Ovary (tissue), 9 donors: Measurements from ENCODE around the gene WFIKKN1. TPM values are rescaled to one million over a fixed set of nuclear protein-coding genes. Genes with fewer than 3 reads are reported as not detected.

Experiments used
- DNase-seq, 5 donors: peaks; one replicate each; pipeline ENCODE4 v3.0.0-alpha.2; 2019 to 2020
- H3K27ac ChIP-seq, 2 donors: fragments of 200-600 bp; one replicate each; pipeline versions ENCODE4 v1.5.1 to v1.8.0; 2019 to 2022
- H3K27me3 ChIP-seq: fragments of 200-600 bp; one replicate; pipeline ENCODE4 v1.8.0; 2022
- H3K36me3 ChIP-seq: fragments of 200-600 bp; sonication (generic); one replicate; pipeline ENCODE4 v1.5.1; 2019
- H3K4me1 ChIP-seq: one replicate; pipeline ENCODE4 v1.8.1; 2013; ENCODE audit warnings: mild to moderate bottlenecking, moderate library complexity; ENCODE audit not compliant: insufficient read depth
- H3K4me3 ChIP-seq: fragments of 200-600 bp; sonication (generic); one replicate; pipeline ENCODE4 v1.5.1; 2017
- H3K9me3 ChIP-seq, 2 donors: fragments of 200-600 bp in 1 of 2; sonication (generic) in 1 of 2; one replicate each; pipeline versions ENCODE4 v1.5.1 to v1.8.1; 2013 to 2019; ENCODE audit warnings: mild to moderate bottlenecking in 1 of 2, moderate library complexity in 1 of 2
- EP300 ChIP-seq: sonication (generic); formaldehyde crosslinking; IDR thresholded peaks from one replicate; pipeline ENCODE4 v1.6.1; 2017; ENCODE audit warnings: antibody characterized with exemption
- POLR2A ChIP-seq: fragments of 450-650 bp; IDR thresholded peaks from one replicate; pipeline ENCODE4 v1.6.1; 2017; ENCODE audit warnings: antibody characterized with exemption, mild to moderate bottlenecking, moderate library complexity
- WGBS, 3 donors: extraction: QIAGEN DNeasy Blood & Tissue Kit in 1 of 3; methylation state at CpG; one replicate each; pipeline versions ENCODE4 v1.1.5 to v1.1.7; 2013 to 2017; 5-methylcytosine and 5-hydroxymethylcytosine counted together
- intact Hi-C, 4 donors: fragments of 100-400 bp; cut with DNase I; formaldehyde crosslinking; loops; one replicate each; pipeline versions ENCODE4 v1.11.0 to v1.15.1; 2022 to 2023
- polyA plus RNA-seq, 2 donors: library from polyadenylated mRNA; stranded (reverse); fragments of 200-250 nt in 1 of 2; fragments of 350-450 nt in 1 of 2; fragmentation: Illumina TruSeq in 1 of 2; extraction: RNeasy Lipid Tissue Mini Kit (QIAGEN cat#74804) in 1 of 2; gene quantifications; one replicate each; pipeline ENCODE4 v1.2.3, GENCODE V29; 2013 to 2014
- total RNA-seq, 7 donors: library from RNA; depleted of rRNA in 2 of 7; stranded (reverse); fragments of >200 nt in 2 of 7; fragmentation: NEBNext Ultra II Directional in 3 of 7; extraction: Animal tissue kit (Norgen Biotek cat#: 25700) in 3 of 7; gene quantifications; one replicate each; pipeline versions ENCODE4 v1.1.0 to v1.2.4, GENCODE V29; 2016 to 2023
- TF ChIP-seq, protein P1 (sequence below), 3 donors: fragments of 450-650 bp in 2 of 3; fragments of 200-600 bp in 1 of 3; IDR thresholded peaks; one replicate each; pipeline versions ENCODE4 v1.5.1 to v1.8.0; 2016 to 2022; ENCODE audit warnings: antibody characterized with exemption in 3 of 3, mild to moderate bottlenecking in 1 of 3
- donor health status: DM: no; HTN: no; CAD: no; lungs with moderate emphysema.
- donor health status: DM: no; HTN: no; CAD: no.
- donor health status: Bipolar disorder and iron deficiency.
- donor health status: DM: yes; HTN: yes; CAD: no.
- donor health status: DM: no; HTN: no; CAD: no.
- donor health status: DM: yes; HTN: yes; CAD: no.

WFIKKN1 gene
- total and polyA plus RNA-seq, 9 donors = 0.10 to 2.6 (median 1.1) TPM

DNA sequence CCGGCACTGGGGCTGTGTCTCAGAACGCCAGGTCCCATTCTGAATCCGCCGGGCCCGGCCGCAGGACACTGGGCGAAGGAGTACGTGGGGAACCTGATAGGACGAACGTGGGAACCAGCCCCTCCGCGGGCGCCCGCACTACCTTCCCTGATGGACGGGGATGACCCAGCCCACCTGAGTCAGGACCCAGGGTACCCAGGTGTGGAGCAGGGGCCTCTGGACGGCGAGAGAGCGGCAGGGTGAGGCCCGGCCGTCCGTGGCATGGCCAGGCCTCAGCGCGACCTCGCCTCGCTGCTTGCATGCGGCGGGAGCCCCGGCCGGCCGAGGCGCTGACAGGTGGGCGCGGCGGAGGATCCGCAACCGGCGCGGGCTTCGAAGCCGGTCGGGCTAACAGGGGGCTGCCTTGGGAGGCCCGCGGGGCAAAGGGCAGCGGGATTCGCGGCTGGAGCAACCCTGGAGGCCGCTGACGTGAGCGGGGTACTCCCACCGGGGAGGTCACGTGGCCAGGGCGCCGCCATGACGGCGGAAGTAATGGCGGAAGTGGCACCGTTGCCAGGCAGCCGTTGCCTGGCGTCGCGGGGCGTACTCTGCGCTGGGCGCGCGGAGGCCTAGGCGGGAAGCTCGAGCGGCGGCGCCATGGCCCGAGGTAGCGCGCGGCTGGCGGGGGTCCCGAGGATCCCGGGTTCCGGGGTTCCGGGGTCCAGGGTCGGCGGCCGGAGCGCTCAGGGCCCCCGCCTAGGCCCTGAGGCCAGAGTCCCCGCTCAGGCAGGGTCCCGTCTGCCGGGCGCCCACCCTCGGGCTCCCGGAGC, 18.2 kb downstream of the WFIKKN1 start, which contains the start of gene WDR90:
WDR90 (plus strand) TSS at position 585 of the 809 bp plus-strand sequence; CDS start at position 637, 52 bp downstream.
- peak; percentile 91 to 97 (median 94) for DNase-seq
- Histone ChIP-seq H3K4me1 (peaks cover 12% of the 10 kb centered on the region), H3K36me3 (no peaks in the 10 kb centered on the region), H3K4me3 (peak within 1 kb of the TSS; percentile 71), H3K9me3 (no peaks in the 10 kb centered on the region), H3K27ac (peak within 1 kb of the TSS; percentile 48 to 93), H3K27me3 (no peaks in the 10 kb centered on the region)
- 1 to 2% (median 2%) methylated on average over 76 to 91 of the region's 91 CpGs for WGBS, 3 donors
- intact Hi-C loops = no loop called here
- peak; percentile 73 for TF ChIP-seq POLR2A
- TF ChIP-seq, protein P1, sequence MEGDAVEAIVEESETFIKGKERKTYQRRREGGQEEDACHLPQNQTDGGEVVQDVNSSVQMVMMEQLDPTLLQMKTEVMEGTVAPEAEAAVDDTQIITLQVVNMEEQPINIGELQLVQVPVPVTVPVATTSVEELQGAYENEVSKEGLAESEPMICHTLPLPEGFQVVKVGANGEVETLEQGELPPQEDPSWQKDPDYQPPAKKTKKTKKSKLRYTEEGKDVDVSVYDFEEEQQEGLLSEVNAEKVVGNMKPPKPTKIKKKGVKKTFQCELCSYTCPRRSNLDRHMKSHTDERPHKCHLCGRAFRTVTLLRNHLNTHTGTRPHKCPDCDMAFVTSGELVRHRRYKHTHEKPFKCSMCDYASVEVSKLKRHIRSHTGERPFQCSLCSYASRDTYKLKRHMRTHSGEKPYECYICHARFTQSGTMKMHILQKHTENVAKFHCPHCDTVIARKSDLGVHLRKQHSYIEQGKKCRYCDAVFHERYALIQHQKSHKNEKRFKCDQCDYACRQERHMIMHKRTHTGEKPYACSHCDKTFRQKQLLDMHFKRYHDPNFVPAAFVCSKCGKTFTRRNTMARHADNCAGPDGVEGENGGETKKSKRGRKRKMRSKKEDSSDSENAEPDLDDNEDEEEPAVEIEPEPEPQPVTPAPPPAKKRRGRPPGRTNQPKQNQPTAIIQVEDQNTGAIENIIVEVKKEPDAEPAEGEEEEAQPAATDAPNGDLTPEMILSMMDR (IDR thresholded peaks at IDR 0.05) = no peak

DNA sequence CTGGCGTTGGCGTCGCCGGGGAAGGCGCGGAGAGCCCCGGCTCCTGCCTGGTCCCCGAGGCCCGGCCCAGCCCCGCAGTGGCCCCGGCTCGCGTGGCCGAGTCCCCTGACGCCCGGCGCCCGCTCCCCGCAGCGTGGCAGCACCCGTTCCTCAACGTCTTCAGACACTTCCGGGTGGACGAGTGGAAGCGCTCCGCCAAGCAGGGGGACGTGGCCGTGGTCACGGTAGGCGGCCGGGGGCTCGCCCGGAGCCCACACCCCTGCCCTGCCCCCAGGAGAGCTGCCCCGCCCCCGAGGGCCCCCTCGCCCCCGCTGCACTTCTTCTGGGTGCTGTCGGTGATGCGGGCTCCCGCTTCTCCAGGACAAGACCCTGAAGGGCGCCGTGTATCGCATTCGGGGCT, 18.8 kb downstream of the WFIKKN1 start:
- Histone ChIP-seq H3K27ac (peak overlapping the region in 1 of 2 donors; percentile 93), H3K9me3 (no peaks in the 10 kb centered on the region), H3K36me3 (no peaks in the 10 kb centered on the region), H3K4me3 (peak overlapping the region; percentile 71), H3K4me1 (peaks cover 12% of the 10 kb centered on the region), H3K27me3 (no peaks in the 10 kb centered on the region)
- TF ChIP-seq POLR2A (no peak), EP300 (no peak)
- TF ChIP-seq, protein P1 (IDR thresholded peaks at IDR 0.05) = no peak
- WGBS, 3 donors = 0 to 1% (median 0%) methylated on average over 30 to 44 of the region's 44 CpGs
- intact Hi-C loops = loop anchor here in 1 of 4 donors (10.0 kb wide), 1 partner anchor 265 kb away; the partner anchor contains the start of gene PGAP6
- no peak for DNase-seq

DNA sequence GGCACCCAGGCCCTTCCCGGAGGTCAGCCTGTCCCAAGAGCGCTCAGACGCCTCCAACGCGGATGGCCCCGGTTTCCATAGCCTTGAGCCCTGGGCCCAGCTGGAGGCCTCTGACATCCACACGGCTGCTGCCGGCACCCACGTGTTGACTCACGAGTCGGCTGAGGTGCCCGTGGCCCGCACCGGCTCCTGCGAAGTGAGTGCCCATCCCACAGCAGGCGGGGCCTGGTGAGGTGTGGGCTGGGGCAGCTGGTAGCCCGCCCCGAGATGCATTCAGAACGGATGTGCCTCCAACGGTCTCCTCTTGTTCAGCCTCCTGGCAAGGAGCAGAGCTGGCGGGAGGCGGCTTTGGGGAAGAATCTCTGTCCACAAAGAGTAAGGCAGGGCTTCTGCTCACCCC, 21.1 kb downstream of the WFIKKN1 start:
- no peaks in the 10 kb centered on the region for H3K36me3 ChIP-seq
- intact Hi-C loops = loop anchor here in 1 of 4 donors (10.0 kb wide), 1 partner anchor 267 kb away; the partner anchor contains the start of gene PGAP6
- H3K4me3 ChIP-seq = no peak overlapping the region
- peaks cover 11% of the 10 kb centered on the region for H3K4me1 ChIP-seq
- WGBS, 3 donors = 72 to 84% (median 74%) methylated on average over 20 to 22 of the region's 22 CpGs
- no peak overlapping the region for H3K27ac ChIP-seq
- DNase-seq = no peak
- no peaks in the 10 kb centered on the region for H3K9me3 ChIP-seq
- no peaks in the 10 kb centered on the region for H3K27me3 ChIP-seq
- TF ChIP-seq EP300 (no peak), POLR2A (no peak)
- TF ChIP-seq, protein P1 (IDR thresholded peaks at IDR 0.05) = no peak

DNA sequence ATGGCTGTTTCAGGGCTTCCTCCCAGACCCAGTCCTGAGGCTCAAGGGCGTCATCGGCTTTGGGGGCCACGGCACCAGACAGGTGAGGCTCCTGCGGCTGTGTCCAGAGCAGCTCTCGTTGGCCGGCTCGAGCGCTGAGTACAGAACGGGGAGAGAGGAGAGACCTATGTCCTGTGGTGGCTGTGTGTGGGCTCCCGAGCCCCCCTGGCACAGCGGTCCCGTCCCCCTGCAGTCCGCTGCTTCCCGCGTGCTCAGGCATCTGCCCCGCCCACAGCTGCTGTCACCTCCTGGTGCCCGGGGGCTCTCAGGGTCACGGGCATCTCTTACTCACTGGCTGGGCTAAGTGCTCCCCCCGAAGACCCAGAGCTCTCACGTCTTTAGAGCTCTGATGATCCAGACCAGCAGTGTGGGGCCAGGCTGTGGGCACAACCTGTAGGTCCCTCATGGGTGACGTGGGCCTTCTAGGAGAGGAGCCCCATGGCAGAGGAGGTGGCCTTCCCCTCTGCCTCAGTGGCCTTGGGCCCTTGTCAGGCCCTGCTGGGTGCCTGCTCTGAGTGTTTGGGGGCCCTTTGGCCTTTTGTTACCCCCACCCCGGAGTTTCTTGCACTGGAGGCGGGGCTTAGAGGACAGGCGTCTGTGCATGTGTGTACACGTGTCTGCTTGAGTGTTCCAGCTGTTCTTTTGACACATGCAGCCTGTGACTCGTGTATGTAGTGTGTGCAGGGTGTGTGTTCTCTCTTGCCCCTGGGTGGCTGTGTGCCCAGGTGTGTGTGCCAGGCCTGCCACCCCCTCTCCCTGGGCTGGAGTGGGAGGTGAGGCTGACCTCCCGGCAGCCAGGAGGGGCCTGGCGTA, 21.9 kb downstream of the WFIKKN1 start:
- Histone ChIP-seq H3K4me1 (peaks cover 8% of the 10 kb centered on the region), H3K27me3 (no peaks in the 10 kb centered on the region), H3K27ac (no peak overlapping the region), H3K9me3 (no peaks in the 10 kb centered on the region), H3K4me3 (no peak overlapping the region), H3K36me3 (no peaks in the 10 kb centered on the region)
- no peak for DNase-seq
- 79 to 81% (median 81%) methylated on average over 28 of the region's 28 CpGs for WGBS, 3 donors
- TF ChIP-seq POLR2A (no peak), EP300 (no peak)
- TF ChIP-seq, protein P1 (IDR thresholded peaks at IDR 0.05) = no peak
- intact Hi-C loops = loop anchor here in 1 of 4 donors (10.0 kb wide), 1 partner anchor 268 kb away; the partner anchor contains the start of gene PGAP6
